ENCODE measurements around the gene NEDD8.

DNA sequence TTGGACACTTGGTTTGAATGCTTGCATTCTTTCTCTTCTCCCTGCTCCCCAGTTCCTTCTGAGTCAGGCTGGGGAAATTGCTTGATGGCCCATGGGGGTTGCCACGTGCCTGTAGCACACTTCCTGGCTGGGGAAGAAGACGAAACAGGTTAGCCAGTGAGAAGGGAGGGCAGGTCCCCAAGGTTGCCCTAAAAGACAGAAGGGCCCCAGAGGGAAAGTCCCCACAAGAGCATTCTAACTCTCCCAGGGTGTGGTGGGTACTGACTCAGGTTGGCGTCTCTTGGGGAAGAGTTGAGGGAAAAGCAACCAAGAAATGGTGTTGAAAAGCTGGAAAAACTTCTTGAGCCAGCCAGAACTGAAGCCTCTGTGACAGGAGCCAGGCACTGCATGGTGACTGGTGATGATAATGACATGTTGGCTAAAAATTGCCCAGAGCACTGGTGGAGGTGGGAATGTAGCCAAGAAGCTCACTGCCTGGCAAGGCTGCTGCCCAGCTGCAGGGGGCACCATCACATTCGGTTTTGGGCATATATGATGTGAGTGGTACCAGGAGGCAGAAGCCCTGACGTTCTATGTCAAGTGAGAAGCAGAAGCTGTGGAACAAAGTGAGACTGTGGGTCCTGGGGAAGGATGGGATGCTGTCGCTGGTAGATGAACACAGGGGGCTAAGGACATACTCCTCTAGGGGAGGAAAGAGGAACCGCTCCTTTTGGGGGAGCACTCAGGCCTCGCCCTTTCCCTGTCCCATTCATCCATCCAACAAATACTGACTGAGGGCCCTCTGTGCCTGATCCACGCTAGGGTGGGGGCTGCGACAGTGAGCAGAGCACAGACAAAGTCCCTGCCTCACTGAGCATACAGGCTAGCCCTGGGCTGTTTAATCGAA lies 47.4 kb upstream of the NEDD8 start:
- TF ChIP-seq, protein P1, sequence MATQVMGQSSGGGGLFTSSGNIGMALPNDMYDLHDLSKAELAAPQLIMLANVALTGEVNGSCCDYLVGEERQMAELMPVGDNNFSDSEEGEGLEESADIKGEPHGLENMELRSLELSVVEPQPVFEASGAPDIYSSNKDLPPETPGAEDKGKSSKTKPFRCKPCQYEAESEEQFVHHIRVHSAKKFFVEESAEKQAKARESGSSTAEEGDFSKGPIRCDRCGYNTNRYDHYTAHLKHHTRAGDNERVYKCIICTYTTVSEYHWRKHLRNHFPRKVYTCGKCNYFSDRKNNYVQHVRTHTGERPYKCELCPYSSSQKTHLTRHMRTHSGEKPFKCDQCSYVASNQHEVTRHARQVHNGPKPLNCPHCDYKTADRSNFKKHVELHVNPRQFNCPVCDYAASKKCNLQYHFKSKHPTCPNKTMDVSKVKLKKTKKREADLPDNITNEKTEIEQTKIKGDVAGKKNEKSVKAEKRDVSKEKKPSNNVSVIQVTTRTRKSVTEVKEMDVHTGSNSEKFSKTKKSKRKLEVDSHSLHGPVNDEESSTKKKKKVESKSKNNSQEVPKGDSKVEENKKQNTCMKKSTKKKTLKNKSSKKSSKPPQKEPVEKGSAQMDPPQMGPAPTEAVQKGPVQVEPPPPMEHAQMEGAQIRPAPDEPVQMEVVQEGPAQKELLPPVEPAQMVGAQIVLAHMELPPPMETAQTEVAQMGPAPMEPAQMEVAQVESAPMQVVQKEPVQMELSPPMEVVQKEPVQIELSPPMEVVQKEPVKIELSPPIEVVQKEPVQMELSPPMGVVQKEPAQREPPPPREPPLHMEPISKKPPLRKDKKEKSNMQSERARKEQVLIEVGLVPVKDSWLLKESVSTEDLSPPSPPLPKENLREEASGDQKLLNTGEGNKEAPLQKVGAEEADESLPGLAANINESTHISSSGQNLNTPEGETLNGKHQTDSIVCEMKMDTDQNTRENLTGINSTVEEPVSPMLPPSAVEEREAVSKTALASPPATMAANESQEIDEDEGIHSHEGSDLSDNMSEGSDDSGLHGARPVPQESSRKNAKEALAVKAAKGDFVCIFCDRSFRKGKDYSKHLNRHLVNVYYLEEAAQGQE (IDR thresholded peaks at IDR 0.05; ENCODE audit: insufficient read depth in 1 of 2, low read depth in 2 of 2, low read length in 2 of 2), result no peak
- TF ChIP-seq POLR2AphosphoS5 (IDR thresholded peaks at IDR 0.05; ENCODE audit: low read depth, low read length), result no peak
- no peak for TF ChIP-seq TAF1 (IDR thresholded peaks at IDR 0.05; ENCODE audit: borderline replicate concordance, insufficient read depth, low read length)
- TF ChIP-seq SIN3A (IDR thresholded peaks at IDR 0.05; ENCODE audit: borderline replicate concordance, insufficient read depth, low read length), result no peak

Data from PFSK-1 (cell line).